ENCODE measurements around the gene PPP1R15B.

- TF ChIP-seq, protein P1, sequence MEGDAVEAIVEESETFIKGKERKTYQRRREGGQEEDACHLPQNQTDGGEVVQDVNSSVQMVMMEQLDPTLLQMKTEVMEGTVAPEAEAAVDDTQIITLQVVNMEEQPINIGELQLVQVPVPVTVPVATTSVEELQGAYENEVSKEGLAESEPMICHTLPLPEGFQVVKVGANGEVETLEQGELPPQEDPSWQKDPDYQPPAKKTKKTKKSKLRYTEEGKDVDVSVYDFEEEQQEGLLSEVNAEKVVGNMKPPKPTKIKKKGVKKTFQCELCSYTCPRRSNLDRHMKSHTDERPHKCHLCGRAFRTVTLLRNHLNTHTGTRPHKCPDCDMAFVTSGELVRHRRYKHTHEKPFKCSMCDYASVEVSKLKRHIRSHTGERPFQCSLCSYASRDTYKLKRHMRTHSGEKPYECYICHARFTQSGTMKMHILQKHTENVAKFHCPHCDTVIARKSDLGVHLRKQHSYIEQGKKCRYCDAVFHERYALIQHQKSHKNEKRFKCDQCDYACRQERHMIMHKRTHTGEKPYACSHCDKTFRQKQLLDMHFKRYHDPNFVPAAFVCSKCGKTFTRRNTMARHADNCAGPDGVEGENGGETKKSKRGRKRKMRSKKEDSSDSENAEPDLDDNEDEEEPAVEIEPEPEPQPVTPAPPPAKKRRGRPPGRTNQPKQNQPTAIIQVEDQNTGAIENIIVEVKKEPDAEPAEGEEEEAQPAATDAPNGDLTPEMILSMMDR (IDR thresholded peaks at IDR 0.05): no peak
- no peak for TF ChIP-seq POLR2A (IDR thresholded peaks at IDR 0.05)
These were observed 33.6 kb downstream of the PPP1R15B start for GRCh38 chr1:204377800-204378668.

Data from esophagus squamous epithelium (tissue), 4 donors.